H9 (cell line): ENCODE data around the gene PTPA. TPM values are rescaled to one million over a fixed set of nuclear protein-coding genes. Genes with fewer than 3 reads are reported as not detected.

ENCODE experiments used
- DNase-seq: peaks from one replicate; pipeline ENCODE4 v3.0.0-alpha.2; 2017
- H2AFZ ChIP-seq: one replicate; pipeline ENCODE4 v1.6.1; 2013; ENCODE audit warnings: mild to moderate bottlenecking, low read length, control low read depth, moderate library complexity
- H2AK5ac ChIP-seq: 2 replicates; pipeline ENCODE4 v1.6.1; 2013; ENCODE audit warnings: low read length, control low read depth, mixed read lengths; ENCODE audit not compliant: insufficient read length
- H2BK120ac ChIP-seq: one replicate; pipeline ENCODE4 v1.6.1; 2013; ENCODE audit warnings: low read depth, mild to moderate bottlenecking, low read length, control low read depth, inconsistent platforms; ENCODE audit not compliant: poor library complexity, severe bottlenecking
- H2BK12ac ChIP-seq: 2 replicates; pipeline ENCODE4 v1.6.1; 2013; ENCODE audit warnings: low read length, control low read depth, mixed read lengths, low read depth; ENCODE audit not compliant: insufficient read length
- H2BK15ac ChIP-seq: 2 replicates; pipeline ENCODE4 v1.6.1; 2013; ENCODE audit warnings: low read depth, low read length, control low read depth
- H2BK20ac ChIP-seq: one replicate; pipeline ENCODE4 v1.6.1; 2013; ENCODE audit warnings: low read depth, mild to moderate bottlenecking, low read length, control low read depth, inconsistent platforms; ENCODE audit not compliant: poor library complexity, severe bottlenecking
- H2BK5ac ChIP-seq: 2 replicates; pipeline ENCODE4 v1.6.1; 2013; ENCODE audit warnings: low read length, control low read depth, mixed read lengths; ENCODE audit not compliant: insufficient read length
- H3K14ac ChIP-seq: 2 replicates; pipeline ENCODE4 v1.6.1; 2013; ENCODE audit warnings: low read length, control low read depth; ENCODE audit not compliant: insufficient read depth
- H3K18ac ChIP-seq: 2 replicates; pipeline ENCODE4 v1.6.1; 2013; ENCODE audit warnings: low read depth, mild to moderate bottlenecking, mixed read lengths, low read length, control low read depth; ENCODE audit not compliant: insufficient read length
- H3K23ac ChIP-seq: 2 replicates; pipeline ENCODE4 v1.6.1; 2013; ENCODE audit warnings: low read length, control low read depth, mixed read lengths, low read depth; ENCODE audit not compliant: insufficient read length
- H3K23me2 ChIP-seq: 2 replicates; pipeline ENCODE4 v1.6.1; 2013; ENCODE audit warnings: low read depth, mild to moderate bottlenecking, mixed read lengths, low read length, control low read depth; ENCODE audit not compliant: insufficient read length, poor library complexity, severe bottlenecking
- H3K27ac ChIP-seq: 2 replicates; pipeline ENCODE4 v1.5.1; 2013; ENCODE audit warnings: low read length, control low read depth, mixed read lengths, low read depth; ENCODE audit not compliant: insufficient read length
- H3K27me3 ChIP-seq: 2 replicates; pipeline ENCODE4 v1.6.1; 2013; ENCODE audit warnings: low read length, control low read depth, inconsistent platforms; ENCODE audit not compliant: insufficient read depth
- H3K4ac ChIP-seq: 2 replicates; pipeline ENCODE4 v1.6.1; 2013; ENCODE audit warnings: low read depth, mild to moderate bottlenecking, control low read depth, inconsistent platforms, low read length, moderate library complexity
- H3K4me1 ChIP-seq: 2 replicates; pipeline ENCODE4 v1.6.1; 2013; ENCODE audit warnings: low read length, control low read depth, inconsistent platforms; ENCODE audit not compliant: insufficient read depth
- H3K4me2 ChIP-seq: 2 replicates; pipeline ENCODE4 v1.6.1; 2013; ENCODE audit warnings: low read length, control low read depth, mixed read lengths; ENCODE audit not compliant: insufficient read length, insufficient read depth
- H3K56ac ChIP-seq: 2 replicates; pipeline ENCODE4 v1.6.1; 2013; ENCODE audit warnings: low read depth, mild to moderate bottlenecking, mixed read lengths, low read length, control low read depth; ENCODE audit not compliant: insufficient read length
- H3K79me1 ChIP-seq: 2 replicates; pipeline ENCODE4 v1.6.1; 2013; ENCODE audit warnings: low read depth, mild to moderate bottlenecking, moderate library complexity, low read length, control low read depth, inconsistent platforms; ENCODE audit not compliant: insufficient read depth, poor library complexity, severe bottlenecking
- H3K79me2 ChIP-seq: 2 replicates; pipeline ENCODE4 v1.6.1; 2013; ENCODE audit warnings: low read length, control low read depth, inconsistent platforms; ENCODE audit not compliant: insufficient read depth
- H3K9ac ChIP-seq: 2 replicates; pipeline ENCODE4 v1.6.1; 2013; ENCODE audit warnings: low read length, control low read depth, mixed read lengths; ENCODE audit not compliant: insufficient read length; ENCODE audit errors: extremely low read depth
- H3K9me3 ChIP-seq: one replicate; pipeline ENCODE4 v1.6.1; 2013; ENCODE audit warnings: low read depth, low read length, inconsistent platforms; ENCODE audit not compliant: control insufficient read depth
- H3T11ph ChIP-seq: one replicate; pipeline ENCODE4 v1.6.1; 2013; ENCODE audit warnings: mild to moderate bottlenecking, low read length, control low read depth, inconsistent platforms
- H4K20me1 ChIP-seq: one replicate; pipeline ENCODE4 v1.6.1; 2013; ENCODE audit not compliant: control insufficient read depth, insufficient read length, insufficient read depth
- H4K5ac ChIP-seq: 2 replicates; pipeline ENCODE4 v1.6.1; 2013; ENCODE audit warnings: low read depth, mild to moderate bottlenecking, mixed read lengths, low read length, control low read depth; ENCODE audit not compliant: insufficient read length
- H4K8ac ChIP-seq: replicated peaks from 2 replicates; pipeline ENCODE4 v1.6.1; 2013; ENCODE audit warnings: low read length, control low read depth, mixed read lengths, low read depth; ENCODE audit not compliant: insufficient read length
- H4K91ac ChIP-seq: 2 replicates; pipeline ENCODE4 v1.6.1; 2013; ENCODE audit warnings: low read depth, mild to moderate bottlenecking, moderate library complexity, mixed read lengths, low read length, control low read depth; ENCODE audit not compliant: insufficient read length
- H3K27ac Mint-ChIP-seq, 3 experiments: 2 replicates in 2 of 3; 3 replicates in 1 of 3; pipeline ENCODE4 v1.8.0; 2020 to 2021; ENCODE audit warnings: mixed read lengths in 3 of 3, mild to moderate bottlenecking in 1 of 3, moderate library complexity in 1 of 3
- H3K27me3 Mint-ChIP-seq: 2 replicates; pipeline ENCODE4 v1.8.0; 2021; ENCODE audit warnings: low read depth, mild to moderate bottlenecking, moderate library complexity, mixed read lengths
- H3K36me3 Mint-ChIP-seq, 3 experiments: 2 replicates in 2 of 3; 3 replicates in 1 of 3; pipeline ENCODE4 v1.8.0; 2020 to 2021; ENCODE audit warnings: low read depth in 3 of 3, mixed read lengths in 3 of 3; ENCODE audit not compliant: insufficient read depth in 1 of 3
- H3K4me1 Mint-ChIP-seq, 2 experiments: 2 replicates each; pipeline ENCODE4 v1.8.0; 2020; ENCODE audit warnings: mixed read lengths in 2 of 2
- H3K4me3 Mint-ChIP-seq, 2 experiments: 2 replicates in 1 of 2; 3 replicates in 1 of 2; pipeline ENCODE4 v1.8.0; 2020 to 2021; ENCODE audit warnings: mild to moderate bottlenecking in 2 of 2, mixed read lengths in 2 of 2, moderate library complexity in 1 of 2
- H3K9me3 Mint-ChIP-seq, 2 experiments: 2 replicates in 1 of 2; 3 replicates in 1 of 2; pipeline ENCODE4 v1.8.0; 2020; ENCODE audit warnings: mild to moderate bottlenecking in 2 of 2, mixed read lengths in 2 of 2, moderate library complexity in 1 of 2
- CTCF ChIP-seq: fragments of 200-600 bp; sonication (generic); conservative IDR thresholded peaks from 3 replicates; pipeline ENCODE4 v1.8.0; 2021; ENCODE audit warnings: antibody characterized with exemption, mild to moderate bottlenecking
- WGBS: extraction: QIAGEN DNeasy Blood & Tissue Kit; methylation state at CpG from one replicate; pipeline ENCODE4 v1.1.7; 2013; ENCODE audit warnings: missing lambda C conversion rate, low lambda C conversion rate, mixed read lengths; ENCODE audit not compliant: insufficient read length; ENCODE audit errors: extremely low coverage; 5-methylcytosine and 5-hydroxymethylcytosine counted together
- total RNA-seq: library from RNA; stranded (reverse); gene quantifications from 2 replicates; pipeline ENCODE4 v1.2.1, GENCODE V29; 2021

PTPA gene
- total RNA-seq, 1 experiment from 2014 or later: 145 TPM

GRCh38 chr9:129151469-129151868 lies 40.3 kb downstream of the PTPA start:
- H3K36me3 Mint-ChIP-seq: peaks cover 9 to 30% (median 26%) of the 10 kb centered on the region in 3 experiments; a peak in 6 of 7 replicates
- H3K23me2 ChIP-seq: no peaks in the 10 kb centered on the region
- no CpG with 5 or more reads among the region's 15 CpGs for WGBS
- H3K18ac ChIP-seq: no peak overlapping the region
- no peak overlapping the region for H3K56ac ChIP-seq
- H2BK20ac ChIP-seq: no peak overlapping the region
- H3K9me3 ChIP-seq: no peaks in the 10 kb centered on the region
- H3K4me1 ChIP-seq: no peaks in the 10 kb centered on the region
- H3K9me3 Mint-ChIP-seq: no peaks in the 10 kb centered on the region
- H2AFZ ChIP-seq: no peak overlapping the region
- H4K8ac ChIP-seq: no peak overlapping the region
- no peak overlapping the region for H2BK5ac ChIP-seq
- H3K14ac ChIP-seq: no peak overlapping the region
- H3K4me3 Mint-ChIP-seq: no peak overlapping the region
- no peaks in the 10 kb centered on the region for H3K79me1 ChIP-seq
- H2BK120ac ChIP-seq: no peak overlapping the region
- H4K91ac ChIP-seq: no peak overlapping the region
- no peaks in the 10 kb centered on the region for H3K79me2 ChIP-seq
- no peaks in the 10 kb centered on the region for H4K20me1 ChIP-seq
- H4K5ac ChIP-seq: no peak overlapping the region
- TF ChIP-seq CTCF: no peak
- H3K4me1 Mint-ChIP-seq: peaks cover 3 to 7% of the 10 kb centered on the region in 2 experiments; a peak in 3 of 4 replicates
- DNase-seq: no peak
- H3K27me3 Mint-ChIP-seq: no peaks in the 10 kb centered on the region
- no peak overlapping the region for H3K9ac ChIP-seq
- no peak overlapping the region for H3K4ac ChIP-seq
- no peak overlapping the region for H2BK12ac ChIP-seq
- no peak overlapping the region for H3T11ph ChIP-seq
- H2BK15ac ChIP-seq: no peak overlapping the region
- no peak overlapping the region for H3K23ac ChIP-seq
- no peak overlapping the region for H3K4me2 ChIP-seq
- no peaks in the 10 kb centered on the region for H3K27me3 ChIP-seq
- no peak overlapping the region for H3K27ac ChIP-seq
- H3K27ac Mint-ChIP-seq: peak overlapping the region in 2 of 3 experiments; percentile 44 to 50; a peak in 2 of 7 replicates
- H2AK5ac ChIP-seq: no peak overlapping the region
